Tibial nerve (tissue), 3 donors: Measurements from ENCODE around the gene CDH6.

ENCODE experiments used
- CTCF ChIP-seq, 5 experiments: fragments of 200-600 bp in 3 of 5; fragments of 450-650 bp in 2 of 5; sonication (generic) in 3 of 5; IDR thresholded peaks; one replicate each; pipeline ENCODE4 v1.5.1; 2016 to 2019; ENCODE audit warnings: antibody characterized with exemption in 5 of 5, mild to moderate bottlenecking in 3 of 5, moderate library complexity in 2 of 5
- POLR2A ChIP-seq, 2 donors: fragments of 450-650 bp; IDR thresholded peaks; one replicate each; pipeline ENCODE4 v1.6.1; 2017; ENCODE audit warnings: antibody characterized with exemption in 2 of 2, mild to moderate bottlenecking in 2 of 2, moderate library complexity in 2 of 2

GRCh38 chr5:31324842-31325241, 131.4 kb downstream of the CDH6 start:
- no peak for TF ChIP-seq CTCF (IDR thresholded peaks at IDR 0.05)
- TF ChIP-seq POLR2A (IDR thresholded peaks at IDR 0.05), result no peak
